HG02588 (cell line): Measurements from ENCODE around the gene FXYD1.
"Not testable (repeated sequence)": the region's sequence is repeated elsewhere in the genome, so short reads cannot be mapped to it uniquely, and the experiment has no call there.

Source experiments
- ATAC-seq: cut with Tn5 transposase; IDR thresholded peaks from one replicate; pipeline ENCODE4 v1.9.1; 2021; ENCODE audit warnings: mild to moderate bottlenecking, moderate library complexity; ENCODE audit not compliant: unreplicated experiment

The FXYD1 gene

DNA sequence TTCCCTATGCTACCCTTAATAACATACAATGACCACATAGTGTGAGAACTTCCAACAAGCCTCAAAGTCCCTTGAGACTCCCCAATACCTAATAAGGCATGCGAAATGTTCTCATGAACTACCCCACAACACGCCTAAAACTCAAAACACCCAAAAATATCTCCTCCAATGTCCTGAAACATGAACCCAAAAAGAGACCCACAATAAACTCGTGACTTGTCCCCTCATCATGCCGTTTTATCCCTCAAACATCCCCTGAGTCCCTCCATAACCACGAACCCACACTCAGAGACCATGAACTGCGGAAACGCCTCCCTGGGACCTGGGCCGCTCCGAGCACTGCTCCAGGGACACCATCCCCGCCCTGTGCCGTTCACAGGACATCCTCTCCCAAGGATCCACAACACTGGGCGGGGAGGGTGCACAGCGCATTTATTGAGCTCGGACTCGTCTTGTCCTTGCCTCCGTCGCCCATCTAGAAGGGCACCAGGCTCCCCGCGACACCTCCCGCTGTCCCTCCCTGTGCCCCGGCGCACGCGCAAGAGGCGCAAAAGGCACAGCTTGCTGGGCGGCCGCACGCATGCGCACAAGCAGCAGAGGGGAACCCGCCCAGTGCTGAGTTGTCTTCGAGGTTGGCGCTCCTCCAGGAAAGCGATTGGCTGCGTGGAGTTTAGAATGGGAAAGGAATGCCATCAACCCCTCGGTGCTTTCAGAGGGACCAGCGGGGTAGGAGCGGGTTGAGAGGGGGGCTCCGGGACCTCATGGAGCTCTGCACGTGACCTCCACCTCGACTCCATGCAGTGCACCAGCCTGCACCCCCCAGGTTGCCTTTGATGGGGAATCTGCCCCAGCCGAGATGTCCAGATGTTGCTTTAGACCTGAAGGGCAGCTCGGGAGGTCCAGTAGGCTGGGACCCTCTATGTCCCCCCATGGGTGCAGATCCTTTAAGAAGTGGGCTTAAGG, 14.2 kb upstream of the FXYD1 start:
- ATAC-seq: peak; percentile 74

GRCh38 chr19:35125270-35125717, 13.3 kb upstream of the FXYD1 start:
- ATAC-seq: no peak

DNA sequence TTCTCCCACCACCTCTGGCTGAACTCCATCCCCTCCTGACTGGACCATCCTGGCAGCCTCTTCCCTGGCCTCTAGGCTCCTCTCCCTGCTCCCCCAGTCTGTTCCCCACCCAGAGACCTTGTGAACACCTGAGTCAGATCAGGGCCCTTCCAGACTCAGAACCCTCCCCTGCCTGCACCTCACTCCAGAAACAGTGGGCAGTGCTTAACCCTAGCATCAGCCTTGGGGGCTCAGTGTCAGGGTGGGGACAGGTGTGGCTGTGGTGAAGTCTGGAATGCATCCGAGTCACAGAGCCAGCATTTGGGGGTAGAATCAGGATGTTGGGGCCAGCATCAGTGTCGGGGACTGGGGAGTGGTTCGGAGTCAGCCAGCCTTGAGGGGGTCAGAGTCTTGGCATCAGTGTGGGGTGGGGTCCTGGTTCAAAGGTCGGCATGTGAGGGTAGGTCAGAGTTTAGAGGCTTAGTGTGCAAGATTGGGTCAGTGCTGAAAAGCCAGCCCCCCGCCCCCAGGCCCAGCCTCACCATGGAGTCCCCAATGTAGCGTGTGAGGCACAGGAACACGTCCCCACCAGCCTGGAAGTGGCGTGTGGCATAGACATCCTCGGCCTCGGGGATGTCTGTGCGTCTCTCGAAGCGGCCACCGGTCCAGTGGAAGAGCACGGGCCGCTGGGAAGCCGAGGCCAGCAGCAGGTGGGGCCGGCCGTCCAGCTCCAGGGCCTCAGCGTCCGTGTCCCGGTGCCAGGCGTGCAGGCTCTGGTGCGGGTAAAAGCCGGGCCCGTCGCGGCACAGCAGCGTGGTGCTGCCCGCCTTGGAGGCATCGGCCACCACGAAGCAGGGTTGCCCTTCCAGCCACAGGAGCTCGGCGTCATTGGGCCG, 12.6 kb upstream of the FXYD1 start:
- ATAC-seq: no peak

DNA sequence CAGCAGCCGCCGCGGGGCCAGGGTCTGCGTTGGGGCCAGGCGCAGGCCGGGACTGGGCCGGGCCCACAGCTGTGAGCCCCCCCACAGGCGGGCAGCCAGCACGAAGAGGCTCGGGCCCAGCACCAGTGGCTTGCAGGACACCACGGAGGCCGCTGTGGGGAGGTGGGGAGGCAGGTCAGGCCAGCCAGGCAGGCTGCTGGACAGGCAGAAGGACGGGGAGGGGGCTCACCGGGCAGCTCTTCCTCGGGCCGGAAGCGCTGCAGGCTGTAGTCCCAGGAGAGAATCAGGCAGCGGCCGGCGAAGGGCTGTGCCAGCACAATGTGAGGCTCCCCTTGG, 12.0 kb upstream of the FXYD1 start:
- ATAC-seq: no peak

GRCh38 chr19:35127871-35128270, 10.8 kb upstream of the FXYD1 start:
- ATAC-seq: no peak

GRCh38 chr19:35128398-35129057, 10.1 kb upstream of the FXYD1 start:
- ATAC-seq: no peak

DNA sequence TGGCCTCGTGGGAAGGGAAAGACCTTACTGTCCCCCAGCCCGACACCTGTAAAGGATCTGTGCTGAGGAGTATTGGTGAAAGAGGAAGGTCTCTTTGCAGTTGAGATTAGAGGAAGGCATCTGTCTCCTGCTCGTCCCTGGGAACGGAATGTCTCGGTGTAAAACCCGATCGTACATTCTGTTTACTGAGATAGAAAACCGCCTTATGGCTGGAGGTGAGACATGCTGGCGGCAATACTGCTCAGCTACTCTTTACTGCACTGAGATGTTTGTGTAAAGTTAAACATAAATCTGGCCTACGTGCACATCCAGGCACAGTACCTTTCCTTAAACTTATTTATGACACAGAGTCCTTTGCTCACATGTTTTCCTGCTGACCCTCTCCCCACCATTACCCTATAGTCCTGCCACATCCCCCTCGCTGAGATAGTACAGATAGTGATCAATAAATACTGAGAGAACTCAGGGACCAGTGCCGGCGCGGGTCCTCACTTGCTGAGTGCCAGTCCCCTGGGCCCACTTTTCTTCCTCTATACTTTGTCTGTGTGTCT, 8.8 kb upstream of the FXYD1 start:
- ATAC-seq: not testable (repeated sequence)

DNA sequence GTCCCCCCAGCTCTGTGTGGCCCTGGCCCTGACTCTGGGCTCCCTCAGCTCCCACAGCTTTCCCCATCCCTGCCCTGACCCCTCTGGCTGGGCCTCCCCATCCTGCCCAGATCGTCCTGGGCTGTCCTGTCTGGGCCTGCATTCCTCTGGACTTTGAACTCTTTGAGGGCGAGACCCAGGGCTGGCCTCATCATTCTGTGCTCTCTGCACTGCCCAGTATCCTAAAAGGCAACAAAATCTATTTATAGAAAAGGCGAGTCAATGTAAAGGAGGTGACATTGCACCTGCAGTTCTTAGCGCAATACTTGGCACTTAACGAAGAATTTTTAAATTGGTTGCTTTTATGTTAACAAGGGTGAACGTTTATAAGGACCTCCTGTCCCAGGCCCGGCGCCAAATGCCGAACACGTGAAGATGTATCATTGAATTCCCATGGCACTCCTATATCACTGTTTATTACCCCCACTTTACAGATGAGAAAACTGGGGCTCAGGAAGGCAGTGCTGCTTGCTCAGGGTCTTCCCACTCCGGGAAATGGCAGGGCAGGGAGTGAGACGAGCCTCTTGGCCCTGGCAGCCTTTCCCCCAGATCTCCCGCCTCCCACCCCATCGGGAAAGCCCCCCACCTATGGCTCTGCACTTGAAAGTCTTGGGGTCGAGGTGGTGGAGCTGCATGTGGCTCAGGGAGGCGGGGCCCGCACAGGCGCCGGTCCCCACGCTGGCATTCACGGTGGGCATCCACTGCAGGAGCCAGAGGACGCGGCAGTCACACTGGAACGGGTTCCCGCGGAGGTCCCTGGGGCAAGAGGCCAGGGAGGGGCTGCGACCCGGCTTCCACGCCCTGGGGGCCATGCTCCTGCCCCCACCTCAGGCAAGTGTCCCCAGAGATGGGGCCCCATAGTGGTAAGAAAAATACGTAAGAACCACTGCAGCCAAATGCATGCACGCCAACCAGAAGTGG, 7.6 kb upstream of the FXYD1 start:
- ATAC-seq: no peak

DNA sequence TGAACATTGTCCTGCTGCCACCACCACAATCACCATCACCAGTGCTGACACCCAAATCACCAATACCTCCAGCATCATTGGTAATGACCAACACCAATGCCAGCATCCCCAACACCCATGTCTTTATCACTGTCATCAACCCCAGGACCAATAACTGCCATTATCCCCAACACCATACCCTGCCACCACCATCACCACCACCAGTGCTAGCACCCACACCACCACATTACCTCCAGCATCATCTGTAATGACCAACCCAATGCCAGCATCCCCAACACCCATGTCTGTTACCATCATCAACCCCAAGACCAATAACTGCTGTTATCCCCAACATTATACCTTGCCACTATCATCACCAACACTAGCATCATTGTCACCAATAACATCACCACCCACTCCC, 6.4 kb upstream of the FXYD1 start:
- no peak for ATAC-seq

DNA sequence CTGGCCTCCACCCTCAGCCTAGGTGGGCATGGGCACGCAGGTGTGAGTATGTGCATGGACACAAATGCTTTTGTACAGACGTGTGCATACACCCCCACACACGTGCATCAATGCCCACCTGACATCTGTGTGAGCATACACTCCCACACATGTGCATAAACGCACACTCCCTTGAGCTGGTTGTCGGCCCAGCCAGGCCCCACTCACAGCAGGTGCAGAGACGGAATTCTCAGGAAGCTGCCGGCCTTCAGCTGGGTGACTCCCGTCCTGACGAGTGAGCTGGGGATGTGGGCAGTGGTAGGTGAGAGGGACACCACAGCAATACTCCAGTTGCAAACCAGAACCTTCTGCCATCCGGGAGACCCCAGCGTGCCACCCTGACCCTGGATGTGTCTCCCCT, 4.8 kb upstream of the FXYD1 start:
- ATAC-seq: no peak

DNA sequence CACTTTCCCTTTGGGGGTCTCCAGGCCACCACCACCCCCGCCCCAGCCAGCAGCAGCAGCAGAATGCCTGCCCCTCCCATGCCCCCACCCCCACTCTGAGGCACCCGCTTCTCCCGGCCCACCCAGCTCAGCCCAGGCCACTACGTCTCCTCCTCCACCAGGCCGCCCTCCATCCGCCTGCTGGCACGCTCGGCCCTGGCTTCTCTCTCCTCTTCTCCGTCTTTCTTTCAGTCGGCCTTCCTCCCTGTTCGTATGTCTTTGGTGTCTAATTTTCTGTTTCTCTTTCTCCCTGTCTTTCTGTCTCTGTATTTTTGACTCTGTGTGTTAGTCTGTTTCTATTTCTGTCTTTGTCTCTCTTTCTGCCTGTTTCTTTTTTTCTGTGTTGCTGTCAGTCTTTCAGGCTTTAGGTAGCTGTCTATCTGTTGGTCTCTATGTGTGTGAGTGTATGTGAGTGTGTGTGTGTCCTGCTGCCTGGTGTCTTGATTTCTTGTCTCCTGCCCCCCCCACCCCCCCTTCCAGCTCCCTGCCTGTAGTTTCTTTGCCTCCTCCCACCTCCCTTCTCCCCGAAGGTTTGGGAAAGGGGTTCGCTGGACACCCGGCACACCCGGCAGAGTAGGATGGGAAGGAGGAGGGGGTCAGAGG, 3.9 kb upstream of the FXYD1 start, which contains the start of gene LGI4:
Gene LGI4, minus strand, starts transcription at position 459 of the 642 bp plus-strand sequence. Its CDS starts 379 bp downstream, at position 80.
- ATAC-seq: no peak

- no peak for ATAC-seq
Observed at GRCh38 chr19:35135389-35135909, 3.2 kb upstream of the FXYD1 start.

DNA sequence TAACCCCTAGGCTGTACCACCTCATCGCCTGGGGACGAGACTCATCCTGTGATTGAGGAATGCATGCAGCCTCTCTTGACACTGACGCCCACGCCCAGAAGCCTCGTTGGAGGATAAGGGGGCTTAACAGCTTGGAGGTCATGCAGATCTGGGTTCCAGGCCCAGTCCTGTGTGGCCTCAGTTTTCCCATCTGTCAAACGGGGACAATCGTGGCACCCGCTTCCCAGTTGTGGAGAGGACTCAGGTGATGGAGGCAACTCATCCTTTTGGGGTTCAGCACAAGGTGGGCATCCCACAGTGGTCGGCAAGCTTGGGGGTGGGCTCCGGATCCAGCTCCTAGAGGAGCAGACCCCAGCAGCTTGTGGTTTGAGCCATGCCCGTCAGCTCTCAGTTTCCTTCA, 2.4 kb upstream of the FXYD1 start:
- ATAC-seq: no peak

DNA sequence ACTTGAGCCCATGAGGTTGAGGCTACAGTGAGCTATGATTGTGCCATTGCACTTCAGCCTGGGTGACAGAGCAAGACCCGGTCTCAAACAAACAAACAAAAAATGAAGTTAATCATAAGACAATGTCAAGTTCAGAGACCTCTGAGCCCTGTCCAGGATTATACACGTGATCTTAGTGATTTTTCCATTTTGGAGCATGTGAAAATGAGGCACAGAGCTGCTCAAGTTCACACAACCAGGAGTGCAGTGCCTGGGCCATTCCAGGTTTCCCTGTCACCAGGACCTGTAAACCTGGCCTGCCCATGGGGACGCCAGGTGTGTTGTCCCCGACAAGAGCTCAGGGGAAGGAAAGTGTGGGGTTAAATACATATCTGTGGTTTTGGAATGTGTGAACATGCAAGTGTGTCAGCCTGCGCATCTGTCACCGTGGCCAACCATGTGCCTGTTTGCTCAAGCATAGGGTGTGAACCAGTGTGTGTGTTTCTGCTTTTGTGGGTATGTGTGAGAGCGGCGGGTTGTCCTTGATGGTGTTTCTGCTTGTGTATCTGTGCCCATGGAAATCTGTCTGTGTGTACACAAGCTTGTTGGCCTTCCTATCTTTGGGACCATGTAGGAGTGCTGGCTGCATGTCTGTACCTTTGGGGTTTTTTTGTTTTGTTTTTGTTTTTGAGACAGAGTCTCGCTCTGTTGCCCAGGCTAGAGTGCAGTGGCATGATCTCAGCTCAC, 1.5 kb upstream of the FXYD1 start:
- ATAC-seq: no peak

GRCh38 chr19:35140207-35140961, 1.8 kb downstream of the FXYD1 start:
- ATAC-seq: no peak

GRCh38 chr19:35140962-35141836, 2.6 kb downstream of the FXYD1 start:
- ATAC-seq: peak; percentile 52
